Omental fat pad (tissue), 4 donors: ENCODE measurements around the gene TLCD3B. TPM values are rescaled to one million over a fixed set of nuclear protein-coding genes. Genes with fewer than 3 reads are reported as not detected.

Source experiments
- ATAC-seq: fragments of 150-250 bp; one replicate; pipeline ENCODE4 v1.9.1; 2016; ENCODE audit warnings: mild to moderate bottlenecking, moderate library complexity; ENCODE audit not compliant: low FRiP score
- DNase-seq: peaks from one replicate; pipeline ENCODE4 v3.0.0-alpha.2; 2019; ENCODE audit warnings: low spot score
- CTCF ChIP-seq, 3 donors: fragments of 450-650 bp; IDR thresholded peaks; one replicate each; pipeline ENCODE4 v1.5.1; 2016 to 2017; ENCODE audit warnings: antibody characterized with exemption in 3 of 3, mild to moderate bottlenecking in 3 of 3, moderate library complexity in 2 of 3
- total RNA-seq, 4 donors: library from RNA; depleted of rRNA; stranded (reverse); fragments of >200 nt; gene quantifications; one replicate each; pipeline ENCODE4 v1.1.0, GENCODE V29; 2016

The TLCD3B gene
- total RNA-seq, 4 donors from 2014 or later, result not detected

GRCh38 chr16:30060346-30060745 is 29.3 kb upstream of the TLCD3B start:
- DNase-seq (no peak), ATAC-seq (no peak)
- TF ChIP-seq CTCF (IDR thresholded peaks at IDR 0.05), result no peak

- DNase-seq (no peak), ATAC-seq (peak; percentile 33)
- no peak for TF ChIP-seq CTCF (IDR thresholded peaks at IDR 0.05)
Measured at GRCh38 chr16:30054959-30055553, 24.0 kb upstream of the TLCD3B start.

- no peak for TF ChIP-seq CTCF (IDR thresholded peaks at IDR 0.05)
- DNase-seq (no peak), ATAC-seq (no peak)
Measured at GRCh38 chr16:30054451-30054850, 23.4 kb upstream of the TLCD3B start.

GRCh38 chr16:30053376-30054015 is 22.4 kb upstream of the TLCD3B start:
- no peak for TF ChIP-seq CTCF (IDR thresholded peaks at IDR 0.05)
- DNase-seq (no peak), ATAC-seq (peak; percentile 62)

- DNase-seq (peak; percentile 90), ATAC-seq (peak; percentile 76)
- no peak for TF ChIP-seq CTCF (IDR thresholded peaks at IDR 0.05)
Measured at GRCh38 chr16:30052671-30053372, 21.8 kb upstream of the TLCD3B start.

GRCh38 chr16:30051518-30051917 is 20.4 kb upstream of the TLCD3B start:
- ATAC-seq (no peak), DNase-seq (no peak)
- no peak for TF ChIP-seq CTCF (IDR thresholded peaks at IDR 0.05)
